Common myeloid progenitor, CD34-positive (primary cell): ENCODE measurements around the gene RP2.

ENCODE experiments used
- CTCF ChIA-PET: fragments of 350-600 bp; sonication (Branson Sonifier 250); formaldehyde crosslinking; loops from one replicate; lab custom pipeline; 2021; ENCODE audit warnings: antibody characterized with exemption; lab: Charles Lee
- POLR2A ChIA-PET: fragments of 350-600 bp; sonication (Branson Sonifier 250); formaldehyde crosslinking; loops from one replicate; lab custom pipeline; 2021; ENCODE audit warnings: antibody characterized with exemption; lab: Charles Lee
- DNase-seq, 3 donors: peaks; one replicate each; pipeline versions ENCODE4 v3.0.0 to v3.0.0-alpha.2; 2013
- H3K27ac ChIP-seq, 2 experiments: 1 replicate in 1 of 2; 2 replicates in 1 of 2; pipeline ENCODE4 v1.7.0; 2013; ENCODE audit warnings: inconsistent platforms in 2 of 2, low read length in 2 of 2, mild to moderate bottlenecking in 2 of 2, low read depth in 1 of 2, moderate library complexity in 1 of 2; ENCODE audit not compliant: severe bottlenecking in 2 of 2, insufficient read depth in 1 of 2, poor library complexity in 1 of 2
- H3K27me3 ChIP-seq, 5 experiments: replicated peaks in 2 of 5; 1 replicate in 3 of 5; 2 replicates in 2 of 5; pipeline versions ENCODE4 v1.6.1 to v1.7.0; 2013; ENCODE audit warnings: low read length in 4 of 5, mild to moderate bottlenecking in 2 of 5, moderate library complexity in 2 of 5, inconsistent platforms in 1 of 5; ENCODE audit not compliant: insufficient read depth in 5 of 5, control insufficient read depth in 4 of 5
- H3K36me3 ChIP-seq, 4 experiments: 1 replicate in 2 of 4; 2 replicates in 2 of 4; pipeline versions ENCODE4 v1.6.1 to v1.7.0; 2013; ENCODE audit warnings: low read length in 3 of 4, control low read depth in 1 of 4, mild to moderate bottlenecking in 1 of 4; ENCODE audit not compliant: control insufficient read depth in 4 of 4, insufficient read depth in 4 of 4
- H3K4me1 ChIP-seq, 4 experiments: 1 replicate in 3 of 4; 2 replicates in 1 of 4; pipeline versions ENCODE4 v1.6.1 to v1.7.1; 2013; ENCODE audit warnings: low read length in 3 of 4, mild to moderate bottlenecking in 3 of 4, control low read depth in 1 of 4, inconsistent platforms in 1 of 4, moderate library complexity in 1 of 4; ENCODE audit not compliant: control insufficient read depth in 4 of 4, insufficient read depth in 4 of 4; ENCODE audit errors: control extremely low read depth in 1 of 4
- H3K4me3 ChIP-seq, 7 experiments: 1 replicate in 4 of 7; 2 replicates in 3 of 7; pipeline versions ENCODE4 v1.5.1 to v1.7.0; 2013; ENCODE audit warnings: mild to moderate bottlenecking in 7 of 7, low read length in 6 of 7, moderate library complexity in 6 of 7, inconsistent platforms in 2 of 7, low read depth in 2 of 7, control low read depth in 1 of 7; ENCODE audit not compliant: insufficient read depth in 4 of 7, control insufficient read depth in 1 of 7; ENCODE audit errors: extremely low read depth in 1 of 7
- H3K9me3 ChIP-seq, 5 experiments: 1 replicate in 4 of 5; 2 replicates in 1 of 5; pipeline versions ENCODE4 v1.6.1 to v1.7.1; 2013; ENCODE audit warnings: low read length in 4 of 5, mild to moderate bottlenecking in 2 of 5, inconsistent platforms in 1 of 5, low read depth in 1 of 5, moderate library complexity in 1 of 5; ENCODE audit not compliant: control insufficient read depth in 4 of 5, insufficient read depth in 2 of 5; ENCODE audit errors: control extremely low read depth in 1 of 5
- WGBS: methylation state at CpG from one replicate; pipeline ENCODE4 v1.1.5; 2013; ENCODE audit not compliant: insufficient coverage; 5-methylcytosine and 5-hydroxymethylcytosine counted together

RP2 gene

DNA sequence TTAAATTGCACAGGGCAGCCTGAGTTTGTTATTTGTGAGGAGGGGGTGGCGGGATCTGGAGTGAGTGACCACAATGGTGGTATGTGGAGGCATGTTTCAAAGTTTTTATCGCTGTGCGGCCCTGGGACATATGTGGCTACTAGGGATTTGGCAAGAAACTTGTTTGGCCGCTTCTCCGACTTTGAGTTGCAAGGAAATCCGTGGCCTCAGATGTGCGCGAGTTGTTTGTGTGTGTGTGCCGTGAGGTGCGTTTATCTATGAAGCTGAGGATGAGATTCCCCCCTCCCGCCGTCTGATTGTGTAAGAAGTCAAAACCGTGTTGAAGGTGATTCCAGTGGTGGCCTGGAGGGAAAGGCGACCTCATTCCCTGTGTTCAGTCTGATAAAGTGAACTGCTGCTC, 76.8 kb downstream of the RP2 start:
- Histone ChIP-seq H3K36me3 (no peaks in the 10 kb centered on the region), H3K4me1 (peaks cover 0 to 22% (median 5%) of the 10 kb centered on the region in 4 experiments), H3K4me3 (peak overlapping the region; percentile 61 to 82 (median 73)), H3K27ac (peak overlapping the region in 1 of 2 experiments; percentile 75), H3K27me3 (peaks cover 0 to 6% (median 0%) of the 10 kb centered on the region in 5 experiments), H3K9me3 (peaks cover 0 to 2% (median 0%) of the 10 kb centered on the region in 5 experiments)
- POLR2A ChIA-PET = interaction anchor here (0.8 kb wide), 1 partner anchor 64 kb away, joined by 3 read pairs; no protein-coding TSS in a partner anchor
- CTCF ChIA-PET = interaction anchor here (1.2 to 2.0 kb wide), 4 partner anchors 10 to 117 kb away, joined by 3 to 9 read pairs (median 4); no protein-coding TSS in a partner anchor
- WGBS = 30% methylated on average over 8 of the region's 14 CpGs
- peak; percentile 12 to 55 (median 35) for DNase-seq

DNA sequence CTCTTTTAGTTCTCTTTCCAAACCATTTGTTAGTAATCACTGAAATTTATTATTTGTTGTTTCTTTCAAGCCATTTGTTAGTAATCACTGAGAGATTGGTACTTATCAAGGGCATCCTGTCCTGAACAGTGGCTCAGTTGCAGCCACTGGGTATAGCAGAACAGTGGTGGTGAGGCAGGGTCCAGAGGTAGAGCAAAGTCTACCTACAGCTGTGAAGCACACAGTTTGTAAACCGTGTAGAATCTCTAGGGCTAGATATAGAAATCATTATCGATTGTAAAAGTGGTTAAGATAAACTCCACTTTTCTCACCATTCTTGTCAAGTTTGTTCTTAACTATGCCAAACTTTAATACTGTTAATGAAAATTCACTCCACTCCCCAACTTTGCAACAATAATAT, 79.4 kb downstream of the RP2 start:
- no CpG with 5 or more reads among the region's 2 CpGs for WGBS
- no peak overlapping the region for H3K4me3 ChIP-seq
- peaks cover 0 to 22% (median 5%) of the 10 kb centered on the region in 4 experiments for H3K4me1 ChIP-seq
- ChIA-PET POLR2A (no interaction called here), CTCF (interaction anchor here (1.8 kb wide), 1 partner anchor 12 kb away, joined by 6 read pairs; no protein-coding TSS in a partner anchor)
- H3K36me3 ChIP-seq = no peaks in the 10 kb centered on the region
- H3K27ac ChIP-seq = no peak overlapping the region
- DNase-seq = no peak
- peaks cover 2 to 9% (median 3%) of the 10 kb centered on the region in 5 experiments for H3K9me3 ChIP-seq
- H3K27me3 ChIP-seq = peaks cover 0 to 6% (median 0%) of the 10 kb centered on the region in 5 experiments

DNA sequence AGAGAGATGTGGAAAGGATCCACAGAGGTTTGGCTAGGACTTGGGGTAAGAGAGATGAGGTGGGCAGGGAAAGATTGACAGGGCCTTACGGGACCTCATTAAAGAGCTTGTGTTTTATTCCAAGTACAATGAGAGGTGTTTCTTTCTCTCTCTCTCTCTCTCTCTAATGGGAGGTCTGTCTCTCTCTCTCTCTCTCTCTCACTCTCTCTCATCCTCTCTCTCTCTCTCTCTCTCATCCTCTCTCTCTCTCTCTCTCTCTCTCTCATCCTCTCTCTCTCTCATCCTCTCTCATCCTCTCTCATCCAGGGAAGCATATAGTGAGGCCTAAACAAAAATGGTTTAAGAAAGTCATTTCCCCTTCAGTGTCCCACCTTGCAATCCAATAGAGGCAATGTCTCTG, 80.8 kb downstream of the RP2 start:
- Histone ChIP-seq H3K27me3 (peaks cover 0 to 6% (median 0%) of the 10 kb centered on the region in 5 experiments), H3K27ac (no peak overlapping the region), H3K4me1 (peaks cover 0 to 20% (median 5%) of the 10 kb centered on the region in 4 experiments), H3K9me3 (peaks cover 2 to 9% (median 4%) of the 10 kb centered on the region in 5 experiments), H3K36me3 (no peaks in the 10 kb centered on the region), H3K4me3 (no peak overlapping the region)
- no peak for DNase-seq
- POLR2A ChIA-PET = no interaction called here
- CTCF ChIA-PET = interaction anchor here (0.6 to 1.4 kb wide), 2 partner anchors 11 to 1111 kb away, joined by 3 to 5 read pairs; no protein-coding TSS in a partner anchor
- WGBS = no CpG with 5 or more reads among the region's 1 CpG

DNA sequence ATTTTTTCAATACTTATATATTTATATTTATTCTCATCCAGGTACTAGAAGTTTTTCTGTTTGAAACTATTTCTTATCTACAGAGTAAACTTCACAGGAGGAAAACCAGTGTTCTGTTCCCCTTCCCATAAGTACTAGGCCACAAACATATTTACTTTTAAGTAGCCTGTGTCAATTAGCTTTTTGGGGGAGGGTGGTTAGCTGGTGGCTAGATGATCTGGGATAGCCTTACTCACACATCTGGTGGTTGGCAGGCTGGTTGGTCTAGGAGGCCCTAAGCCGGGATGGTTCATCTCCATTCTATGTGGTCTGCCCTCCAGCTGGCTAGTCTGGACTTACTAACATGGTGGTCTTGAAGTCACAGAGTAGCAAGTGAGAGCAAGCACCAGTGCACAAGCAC, 81.6 kb downstream of the RP2 start:
- POLR2A ChIA-PET = no interaction called here
- Histone ChIP-seq H3K27me3 (peaks cover 0 to 6% (median 0%) of the 10 kb centered on the region in 5 experiments), H3K36me3 (no peaks in the 10 kb centered on the region), H3K4me1 (peaks cover 0 to 20% (median 5%) of the 10 kb centered on the region in 4 experiments), H3K27ac (no peak overlapping the region), H3K9me3 (peaks cover 1 to 9% (median 4%) of the 10 kb centered on the region in 5 experiments), H3K4me3 (no peak overlapping the region)
- CTCF ChIA-PET = interaction anchor here (1.4 kb wide), 1 partner anchor 10 kb away, joined by 5 read pairs; no protein-coding TSS in a partner anchor
- WGBS = 100% methylated on average over 1 of the region's 1 CpG
- DNase-seq = peak in 2 of 3 donors; percentile 11 to 13

DNA sequence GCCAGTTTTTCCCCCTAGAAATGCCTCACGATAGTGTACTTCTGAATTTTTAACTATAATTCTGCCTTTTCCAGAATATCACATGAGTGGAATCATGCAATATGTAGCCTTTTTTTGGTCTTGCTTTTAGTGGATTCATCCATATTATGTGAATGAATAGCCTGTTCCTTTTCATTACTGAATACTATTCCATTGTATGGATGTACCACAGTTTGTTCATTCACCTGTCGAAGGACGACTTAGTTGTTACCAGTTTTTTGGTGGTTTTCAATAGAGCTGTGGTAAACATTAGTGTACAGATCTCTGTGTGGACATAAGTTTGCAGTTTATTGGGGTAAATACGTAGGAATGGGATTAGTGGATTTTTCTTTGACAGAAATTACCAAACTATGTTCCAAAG, 83.4 kb downstream of the RP2 start:
- no peaks in the 10 kb centered on the region for H3K36me3 ChIP-seq
- peaks cover 0 to 9% (median 4%) of the 10 kb centered on the region in 5 experiments for H3K9me3 ChIP-seq
- no peak overlapping the region for H3K4me3 ChIP-seq
- ChIA-PET CTCF (interaction anchor here (1.3 kb wide), 1 partner anchor 17 kb away, joined by 3 read pairs; no protein-coding TSS in a partner anchor), POLR2A (no interaction called here)
- peaks cover 0 to 7% (median 0%) of the 10 kb centered on the region in 4 experiments for H3K4me1 ChIP-seq
- no peak overlapping the region for H3K27ac ChIP-seq
- no peaks in the 10 kb centered on the region for H3K27me3 ChIP-seq
- DNase-seq = no peak
- no CpG with 5 or more reads among the region's 4 CpGs for WGBS

DNA sequence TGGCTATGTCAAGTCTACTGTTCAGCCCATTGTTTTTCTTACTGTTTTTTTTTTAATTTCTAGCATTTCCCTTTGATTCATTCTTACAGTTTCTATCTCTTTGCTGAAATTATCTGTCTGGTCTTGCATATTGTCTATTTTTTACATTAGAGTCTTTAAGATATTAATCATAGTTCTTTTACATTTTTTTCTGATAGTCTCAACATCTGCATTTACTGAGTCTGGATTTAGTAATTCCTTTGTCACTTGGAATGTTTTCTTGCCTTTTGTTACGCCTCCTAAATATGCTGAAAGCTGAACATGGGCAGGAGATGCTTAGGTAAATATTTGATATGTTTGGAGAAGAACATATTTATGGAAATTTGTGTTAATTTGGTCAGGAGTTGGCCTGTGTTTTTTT, 85.8 kb downstream of the RP2 start:
- no peak for DNase-seq
- H3K27me3 ChIP-seq = no peaks in the 10 kb centered on the region
- H3K36me3 ChIP-seq = no peaks in the 10 kb centered on the region
- 100% methylated on average over 1 of the region's 1 CpG for WGBS
- CTCF ChIA-PET = no interaction called here
- POLR2A ChIA-PET = no interaction called here
- H3K9me3 ChIP-seq = peaks cover 0 to 9% (median 4%) of the 10 kb centered on the region in 5 experiments
- peaks cover 0 to 7% (median 0%) of the 10 kb centered on the region in 4 experiments for H3K4me1 ChIP-seq
- H3K4me3 ChIP-seq = no peak overlapping the region
- H3K27ac ChIP-seq = no peak overlapping the region

DNA sequence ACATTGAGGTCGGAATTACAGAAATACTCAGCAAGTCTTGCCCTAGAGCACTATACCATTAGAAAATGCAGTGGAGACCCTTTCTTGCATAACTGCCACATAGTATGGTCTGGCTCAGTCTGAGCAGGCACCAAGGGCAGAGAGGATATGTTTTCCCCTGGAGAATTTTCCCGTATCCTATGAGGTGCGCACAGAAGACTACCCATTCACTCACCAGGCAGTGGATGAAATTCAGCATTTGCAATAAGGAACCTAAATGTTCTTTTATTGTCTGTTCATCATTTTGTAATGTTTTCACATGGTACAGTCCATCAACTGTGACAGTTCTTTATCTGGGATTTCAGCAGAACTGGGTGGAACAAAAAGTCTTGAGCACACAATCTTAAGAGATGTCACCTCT, 90.9 kb downstream of the RP2 start:
- Histone ChIP-seq H3K27me3 (no peaks in the 10 kb centered on the region), H3K4me1 (no peaks in the 10 kb centered on the region), H3K36me3 (no peaks in the 10 kb centered on the region), H3K27ac (no peak overlapping the region), H3K9me3 (no peaks in the 10 kb centered on the region), H3K4me3 (no peak overlapping the region)
- CTCF ChIA-PET = interaction anchor here (1.5 kb wide), 1 partner anchor 9 kb away, joined by 5 read pairs; no protein-coding TSS in a partner anchor
- WGBS = 100% methylated on average over 1 of the region's 3 CpGs
- POLR2A ChIA-PET = no interaction called here
- DNase-seq = no peak
